ENCODE measurements around the gene ZNRF4.

Gene ZNRF4

GRCh38 chr19:5457709-5458108 is 2.5 kb downstream of the ZNRF4 start:
- H3K4me3 ChIP-seq (replicated peaks; ENCODE audit: low read depth, low read length) = no peak overlapping the region
- no peak for TF ChIP-seq CTCF (IDR thresholded peaks at IDR 0.05; ENCODE audit: low read depth, low read length, missing control alignments)
- no peak for DNase-seq (ENCODE audit: extremely low read depth, low read depth)

- TF ChIP-seq CTCF (IDR thresholded peaks at IDR 0.05; ENCODE audit: low read depth, low read length, missing control alignments) = no peak
- no peak for DNase-seq (ENCODE audit: extremely low read depth, low read depth)
- H3K4me3 ChIP-seq (replicated peaks; ENCODE audit: low read depth, low read length) = no peak overlapping the region
These were observed 3.2 kb downstream of the ZNRF4 start for GRCh38 chr19:5458420-5458819.

GRCh38 chr19:5459360-5459759 is 4.1 kb downstream of the ZNRF4 start:
- DNase-seq (ENCODE audit: extremely low read depth, low read depth) = no peak
- no peak overlapping the region for H3K4me3 ChIP-seq (replicated peaks; ENCODE audit: low read depth, low read length)
- TF ChIP-seq CTCF (IDR thresholded peaks at IDR 0.05; ENCODE audit: low read depth, low read length, missing control alignments) = no peak

GRCh38 chr19:5460748-5461147 is 5.5 kb downstream of the ZNRF4 start:
- DNase-seq (ENCODE audit: extremely low read depth, low read depth) = no peak
- TF ChIP-seq CTCF (IDR thresholded peaks at IDR 0.05; ENCODE audit: low read depth, low read length, missing control alignments) = no peak

GRCh38 chr19:5463959-5464358 is 8.7 kb downstream of the ZNRF4 start:
- no peak for TF ChIP-seq CTCF (IDR thresholded peaks at IDR 0.05; ENCODE audit: low read depth, low read length, missing control alignments)
- no peak for DNase-seq (ENCODE audit: extremely low read depth, low read depth)
- H3K4me3 ChIP-seq (replicated peaks; ENCODE audit: low read depth, low read length) = no peak overlapping the region

More at GRCh38 chr19:5460748-5461147, 5.5 kb downstream of the ZNRF4 start:
- H3K4me3 ChIP-seq (replicated peaks; ENCODE audit: low read depth, low read length) = no peak overlapping the region

GRCh38 chr19:5466072-5466471 is 10.9 kb downstream of the ZNRF4 start:
- no peak overlapping the region for H3K4me3 ChIP-seq (replicated peaks; ENCODE audit: low read depth, low read length)
- TF ChIP-seq CTCF (IDR thresholded peaks at IDR 0.05; ENCODE audit: low read depth, low read length, missing control alignments) = no peak
- DNase-seq (ENCODE audit: extremely low read depth, low read depth) = no peak

GRCh38 chr19:5466814-5467291 is 11.6 kb downstream of the ZNRF4 start:
- H3K4me3 ChIP-seq (replicated peaks; ENCODE audit: low read depth, low read length) = no peak overlapping the region
- TF ChIP-seq CTCF (IDR thresholded peaks at IDR 0.05; ENCODE audit: low read depth, low read length, missing control alignments) = no peak
- DNase-seq (ENCODE audit: extremely low read depth, low read depth) = no peak
